Epithelial cell of proximal tubule (primary cell): ENCODE data around the gene OR4P4. TPM values are rescaled to one million over a fixed set of nuclear protein-coding genes. Genes with fewer than 3 reads are reported as not detected.

Source experiments
- DNase-seq: peaks from one replicate; pipeline ENCODE4 v3.0.0-alpha.2; 2011; ENCODE audit warnings: low read depth
- H3K4me3 ChIP-seq: 2 replicates; pipeline ENCODE4 v1.5.1; 2011; ENCODE audit warnings: low read depth, mild to moderate bottlenecking, low read length
- CTCF ChIP-seq: conservative IDR thresholded peaks from 2 replicates; pipeline ENCODE4 v1.5.1; 2012; ENCODE audit warnings: low read depth, mild to moderate bottlenecking, low read length
- total RNA-seq: library from RNA; depleted of rRNA; stranded (reverse); fragments of >200 nt; gene quantifications from 2 replicates; pipeline ENCODE4 v1.2.3, GENCODE V29; 2015

OR4P4 gene
- not detected in 2 replicates for total RNA-seq

DNA sequence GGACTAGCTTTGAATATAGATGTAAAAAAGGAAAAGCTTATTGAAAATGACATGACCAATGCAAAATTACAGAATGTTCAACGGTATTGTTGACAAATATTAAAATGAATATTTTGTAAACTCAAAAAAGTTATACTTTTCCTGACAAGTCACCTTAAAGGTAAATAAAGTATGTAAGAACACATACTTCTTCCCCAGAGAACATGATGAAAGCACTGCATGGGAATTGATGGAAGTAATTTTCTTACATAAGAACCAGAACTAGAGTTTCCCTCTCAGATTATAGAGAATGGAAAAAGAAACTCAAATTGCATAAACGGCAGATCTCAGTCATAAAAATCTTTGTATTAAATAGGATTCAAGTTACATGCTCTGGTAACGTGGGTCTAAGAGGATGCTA is at the start of gene OR4P4:
OR4P4 (plus strand) TSS at position 301 of the 400 bp plus-strand sequence.
- no peak within 1 kb of the TSS for H3K4me3 ChIP-seq
- no peak for DNase-seq
- TF ChIP-seq CTCF, result no peak

- no peak within 1 kb of the TSS for H3K4me3 ChIP-seq
- no peak for DNase-seq
- no peak for TF ChIP-seq CTCF
Measured at GRCh38 chr11:55607545-55607944, 27.4 kb upstream of the OR4P4 start, which contains the start of gene OR4C11. Gene OR4C11, minus strand, starts transcription at chr11:55607645. Its CDS starts 3,272 bp downstream, at chr11:55604373.

- DNase-seq, result no peak
- no peak overlapping the region for H3K4me3 ChIP-seq
- no peak for TF ChIP-seq CTCF
Measured at GRCh38 chr11:55624531-55624930, 10.4 kb upstream of the OR4P4 start.

DNA sequence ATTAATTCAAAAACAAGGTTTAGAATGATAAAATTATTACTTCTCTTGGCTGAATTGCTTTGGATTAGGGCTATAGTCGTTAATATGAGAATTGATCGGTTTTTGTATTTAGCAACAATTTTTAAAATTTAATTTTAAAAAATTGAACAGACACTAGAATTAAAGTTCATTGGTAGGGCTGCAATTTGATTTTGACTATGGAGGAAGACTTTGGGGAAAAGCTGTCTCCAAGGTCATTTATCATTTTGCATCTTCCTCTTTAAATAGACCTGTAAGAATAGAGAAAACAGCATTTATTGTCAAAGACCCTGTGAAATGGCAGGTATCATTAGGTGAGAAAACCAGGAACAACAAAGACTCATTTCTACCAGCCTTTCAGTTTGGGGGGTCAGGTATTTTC is 13.1 kb downstream of the OR4P4 start, which contains the start of gene OR4S2:
OR4S2 (plus strand) TSS at position 301 of the 400 bp plus-strand sequence. CDS start 2,577 bp downstream, outside the sequence.
- no peak for TF ChIP-seq CTCF
- DNase-seq, result no peak
- no peak within 1 kb of the TSS for H3K4me3 ChIP-seq

DNA sequence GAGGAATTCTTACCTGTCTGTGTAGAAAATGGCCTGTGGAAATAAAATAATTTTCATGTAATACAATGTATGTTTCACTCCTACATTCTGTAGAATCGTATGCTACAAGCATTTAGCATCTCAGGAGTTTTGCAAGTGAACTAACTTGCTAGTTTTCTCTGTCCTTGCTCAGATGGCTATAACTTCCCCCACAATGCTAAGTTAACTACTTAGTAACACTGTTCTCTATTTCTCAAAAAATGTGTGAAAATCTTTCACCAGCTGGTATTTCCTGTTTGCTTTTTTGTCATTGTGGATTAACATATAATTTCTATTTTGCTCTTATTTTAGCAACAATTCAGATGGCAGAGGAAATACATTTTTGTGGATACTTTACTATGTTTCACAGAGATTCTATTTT is 17.6 kb downstream of the OR4P4 start:
- H3K4me3 ChIP-seq, result no peak overlapping the region
- DNase-seq, result no peak
- no peak for TF ChIP-seq CTCF

GRCh38 chr11:55655096-55655495 is 20.2 kb downstream of the OR4P4 start:
- no peak overlapping the region for H3K4me3 ChIP-seq
- TF ChIP-seq CTCF, result no peak
- no peak for DNase-seq

DNA sequence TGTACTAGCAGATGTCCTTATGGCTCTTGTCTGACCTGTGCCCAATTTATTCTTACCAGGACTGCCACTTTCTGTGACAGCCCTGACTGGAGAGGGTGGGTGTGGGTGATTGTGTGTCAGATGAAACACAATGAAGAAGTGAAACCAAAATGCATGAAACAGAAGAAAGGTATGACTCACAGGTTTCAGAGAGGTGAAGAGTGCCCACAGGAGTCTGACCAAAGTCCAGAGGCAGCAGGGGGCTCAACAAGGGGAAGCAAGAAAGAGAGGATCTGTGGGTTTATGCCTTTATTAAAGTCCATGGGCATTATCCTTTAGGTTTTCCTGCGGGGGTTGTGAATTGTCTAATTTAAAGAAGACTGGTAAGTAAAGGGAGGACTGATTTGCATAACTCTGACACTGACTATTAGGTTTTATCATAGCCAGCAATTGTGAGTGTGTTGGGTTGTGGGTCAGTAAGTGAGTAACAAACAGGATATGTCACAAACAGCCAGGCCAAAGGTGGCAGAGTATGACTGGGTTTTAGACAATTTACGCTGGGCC is 23.2 kb downstream of the OR4P4 start:
- H3K4me3 ChIP-seq, result no peak overlapping the region
- no peak for DNase-seq
- TF ChIP-seq CTCF, result no peak
